Hepatocyte (in vitro differentiated cells): ENCODE measurements around the gene NCKAP5L. TPM values are rescaled to one million over a fixed set of nuclear protein-coding genes. Genes with fewer than 3 reads are reported as not detected.

Experiments used
- DNase-seq: peaks from one replicate; pipeline ENCODE4 v3.0.0-alpha.2; 2016; ENCODE audit warnings: low spot score
- H2AFZ ChIP-seq: fragments of 200-600 bp; sonication (generic); 2 replicates; pipeline ENCODE4 v1.6.0; 2016; ENCODE audit warnings: antibody characterized with exemption, mild to moderate bottlenecking
- H3K27ac ChIP-seq: fragments of 200-600 bp; sonication (generic); 2 replicates; pipeline ENCODE4 v1.5.1; 2016; ENCODE audit warnings: mild to moderate bottlenecking
- H3K27me3 ChIP-seq: fragments of 200-600 bp; sonication (generic); 2 replicates; pipeline ENCODE4 v1.6.1; 2016
- H3K36me3 ChIP-seq: fragments of 200-600 bp; sonication (generic); replicated peaks from 2 replicates; pipeline ENCODE4 v1.5.1; 2016; ENCODE audit warnings: low read depth; ENCODE audit not compliant: insufficient read depth
- H3K4me1 ChIP-seq: fragments of 200-600 bp; sonication (generic); 2 replicates; pipeline ENCODE4 v1.5.1; 2016; ENCODE audit warnings: mild to moderate bottlenecking, moderate library complexity; ENCODE audit not compliant: insufficient read depth
- H3K4me2 ChIP-seq: fragments of 200-600 bp; sonication (generic); 2 replicates; pipeline ENCODE4 v1.6.0; 2016
- H3K4me3 ChIP-seq: fragments of 200-600 bp; sonication (generic); 2 replicates; pipeline ENCODE4 v1.5.1; 2016; ENCODE audit warnings: mild to moderate bottlenecking
- H3K79me2 ChIP-seq: fragments of 200-600 bp; sonication (generic); 2 replicates; pipeline ENCODE4 v1.6.0; 2017; ENCODE audit warnings: mild to moderate bottlenecking
- H3K9me2 ChIP-seq: fragments of 200-600 bp; sonication (generic); replicated peaks from 2 replicates; pipeline ENCODE4 v1.6.0; 2017; ENCODE audit warnings: mild to moderate bottlenecking; ENCODE audit not compliant: insufficient read depth
- H3K9me3 ChIP-seq: fragments of 200-600 bp; sonication (generic); 2 replicates; pipeline ENCODE4 v1.5.1; 2016; ENCODE audit warnings: low read depth, mild to moderate bottlenecking
- H4K20me1 ChIP-seq: fragments of 200-600 bp; sonication (generic); 2 replicates; pipeline ENCODE4 v1.6.0; 2016; ENCODE audit warnings: mild to moderate bottlenecking; ENCODE audit not compliant: insufficient read depth, poor library complexity, severe bottlenecking
- CTCF ChIP-seq: fragments of 200-600 bp; sonication (generic); IDR thresholded peaks from 2 replicates; pipeline ENCODE4 v1.5.1; 2016; ENCODE audit warnings: antibody characterized with exemption, mild to moderate bottlenecking; ENCODE audit not compliant: poor library complexity
- EZH2 ChIP-seq: fragments of 200-600 bp; sonication (generic); IDR thresholded peaks from 2 replicates; pipeline ENCODE4 v1.6.1; 2016; ENCODE audit warnings: antibody characterized with exemption, mild to moderate bottlenecking, borderline replicate concordance
- EZH2phosphoT487 ChIP-seq: fragments of 200-600 bp; sonication (generic); IDR thresholded peaks from one replicate; pipeline ENCODE4 v1.6.1; 2018; ENCODE audit warnings: antibody characterized with exemption, mild to moderate bottlenecking, low read depth, moderate library complexity; ENCODE audit not compliant: unreplicated experiment, severe bottlenecking
- WGBS: methylation state at CpG from one replicate; pipeline ENCODE4 v1.1.6; 2016; ENCODE audit warnings: low lambda C conversion rate; ENCODE audit errors: missing lambda C conversion rate; 5-methylcytosine and 5-hydroxymethylcytosine counted together
- polyA plus RNA-seq: library from polyadenylated mRNA; unstranded; fragments of >200 nt; fragmentation: Nextera tagmentation; extraction: Ambion mirVana; gene quantifications from 2 replicates; pipeline ENCODE4 v1.2.1, GENCODE V29; 2016
- total RNA-seq: library from RNA; depleted of rRNA; stranded (reverse); fragments of >200 nt; gene quantifications from 2 replicates; pipeline ENCODE4 v1.2.3, GENCODE V29; 2014

NCKAP5L gene
- total and polyA plus RNA-seq, 2 experiments from 2014 or later: 14.5 to 26.7 TPM

- TF ChIP-seq EZH2: no peak
- no peak for TF ChIP-seq CTCF
- no peak for TF ChIP-seq EZH2phosphoT487
- no peak overlapping the region for H3K27ac ChIP-seq
These were observed 4.3 kb downstream of the NCKAP5L start for GRCh38 chr12:49823951-49824350.

GRCh38 chr12:49823350-49823749, 4.9 kb downstream of the NCKAP5L start:
- Histone ChIP-seq H3K4me1 (peaks cover 17% of the 10 kb centered on the region), H3K4me2 (no peak overlapping the region), H3K9me2 (no peaks in the 10 kb centered on the region), H3K36me3 (no peaks in the 10 kb centered on the region), H3K4me3 (no peak overlapping the region), H3K27me3 (no peaks in the 10 kb centered on the region), H4K20me1 (peaks cover 53% of the 10 kb centered on the region), H3K79me2 (peaks cover 77% of the 10 kb centered on the region), H3K27ac (no peak overlapping the region), H2AFZ (no peak overlapping the region), H3K9me3 (no peaks in the 10 kb centered on the region)
- DNase-seq: no peak
- no peak for TF ChIP-seq EZH2
- TF ChIP-seq EZH2phosphoT487: no peak
- no peak for TF ChIP-seq CTCF
- 100% methylated on average over 1 of the region's 1 CpG for WGBS

More at GRCh38 chr12:49823951-49824350, 4.3 kb downstream of the NCKAP5L start:
- no peaks in the 10 kb centered on the region for H3K9me3 ChIP-seq
- H2AFZ ChIP-seq: no peak overlapping the region
- no peaks in the 10 kb centered on the region for H3K27me3 ChIP-seq
- no peak for DNase-seq
- no peaks in the 10 kb centered on the region for H3K36me3 ChIP-seq
- H3K4me2 ChIP-seq: no peak overlapping the region
- H3K9me2 ChIP-seq: no peaks in the 10 kb centered on the region
- no peak overlapping the region for H3K4me3 ChIP-seq
- peaks cover 53% of the 10 kb centered on the region for H4K20me1 ChIP-seq
- H3K79me2 ChIP-seq: peaks cover 77% of the 10 kb centered on the region
- 100% methylated on average over 6 of the region's 6 CpGs for WGBS
- peaks cover 17% of the 10 kb centered on the region for H3K4me1 ChIP-seq

- H3K36me3 ChIP-seq: no peaks in the 10 kb centered on the region
- 90% methylated on average over 10 of the region's 10 CpGs for WGBS
- H3K79me2 ChIP-seq: peaks cover 62% of the 10 kb centered on the region
- TF ChIP-seq EZH2 (no peak), EZH2phosphoT487 (no peak), CTCF (no peak)
- DNase-seq: no peak
- H3K27ac ChIP-seq: no peak overlapping the region
- H3K9me2 ChIP-seq: no peaks in the 10 kb centered on the region
- H3K27me3 ChIP-seq: no peaks in the 10 kb centered on the region
- peaks cover 50% of the 10 kb centered on the region for H4K20me1 ChIP-seq
- no peak overlapping the region for H2AFZ ChIP-seq
- H3K4me1 ChIP-seq: peaks cover 10% of the 10 kb centered on the region
- no peak overlapping the region for H3K4me2 ChIP-seq
- no peak overlapping the region for H3K4me3 ChIP-seq
- H3K9me3 ChIP-seq: no peaks in the 10 kb centered on the region
These were observed 6.6 kb downstream of the NCKAP5L start for GRCh38 chr12:49821373-49822287.
